ENCODE data around the gene ERN2.

GRCh38 chr16:23670137-23670776 is 42.8 kb downstream of the ERN2 start:
- TF ChIP-seq CTCF (IDR thresholded peaks at IDR 0.05) (no peak), POLR2A (IDR thresholded peaks at IDR 0.05) (no peak)

Data from heart left ventricle (tissue), 13 donors.